Neural progenitor cell (in vitro differentiated cells): ENCODE results near the gene TSPEAR.

ENCODE experiments used
- CTCF ChIP-seq: fragments of 200-600 bp; sonication (generic); IDR thresholded peaks from 2 replicates; pipeline ENCODE4 v1.5.1; 2017; ENCODE audit warnings: antibody characterized with exemption, mild to moderate bottlenecking
- EZH2 ChIP-seq: fragments of 200-600 bp; sonication (generic); IDR thresholded peaks from 2 replicates; pipeline ENCODE4 v1.6.1; 2017; ENCODE audit warnings: antibody characterized with exemption, mild to moderate bottlenecking, moderate library complexity
- EZH2phosphoT487 ChIP-seq: fragments of 200-600 bp; sonication (generic); IDR thresholded peaks from 2 replicates; pipeline ENCODE4 v1.6.1; 2017; ENCODE audit warnings: antibody characterized with exemption

GRCh38 chr21:44498280-44499210 is 212.8 kb downstream of the TSPEAR start:
- no peak for TF ChIP-seq CTCF
- TF ChIP-seq EZH2: no peak
- TF ChIP-seq EZH2phosphoT487: no peak
